K562 (cell line): ENCODE results near the gene SMG7. TPM values are rescaled to one million over a fixed set of nuclear protein-coding genes. Genes with fewer than 3 reads are reported as not detected.

Experiments
- ATAC-seq: fragments of 200-7000 bp; cut with Tn5 transposase; 3 replicates; pipeline ENCODE4 v1.9.1; 2020; ENCODE audit warnings: moderate library complexity
- BruUV-seq: library from RNA; stranded (reverse); fragments of 400-500 nt; replicated peaks from 2 replicates; lab custom pipeline; 2021; lab: Mats Ljungman, UMichigan
- CTCF ChIA-PET: fragments of 300-600 bp; formaldehyde crosslinking; extraction: SDS; loops from one replicate; lab custom pipeline; 2021; ENCODE audit warnings: low intra/inter-chr PET ratio; lab: Yijun Ruan, JAX
- POLR2A ChIA-PET: fragments of 300-600, 350-650 bp; sonication (Branson Sonifier 250); formaldehyde crosslinking; extraction: SDS; loops from one replicate; lab custom pipeline; 2021; ENCODE audit warnings: antibody characterized with exemption, inconsistent platforms; lab: Yijun Ruan, JAX
- DNase-seq, 4 experiments: peaks; one replicate each; pipeline versions ENCODE4 v3.0.0 to v3.0.0-alpha.2; 2011 to 2018; ENCODE audit warnings: low spot score in 3 of 4, mixed read lengths in 3 of 4; ENCODE audit errors: extremely low read depth in 1 of 4
- FAIRE-seq: peaks from 2 replicates; lab custom pipeline; 2011; peaks lifted over from hg19 to GRCh38; lab: Jason Lieb, UNC
- H2AFZ ChIP-seq: 2 replicates; pipeline ENCODE4 v1.6.0; 2011; ENCODE audit warnings: low read depth, low read length, control low read depth, inconsistent platforms
- H3K27ac ChIP-seq: fragments of 200-600 bp; 3 replicates; pipeline ENCODE4 v1.8.0; 2011; ENCODE audit warnings: low read depth, mild to moderate bottlenecking, control low read depth, inconsistent platforms, low read length, moderate library complexity, mixed read lengths; ENCODE audit errors: extremely low read depth
- H3K27me3 ChIP-seq, 2 experiments: fragments of 300-600 bp in 1 of 2; 2 replicates in 1 of 2; 3 replicates in 1 of 2; pipeline versions ENCODE4 v1.6.0 to v1.8.0; 2011; ENCODE audit warnings: inconsistent platforms in 2 of 2, low read length in 2 of 2, mild to moderate bottlenecking in 1 of 2, mixed read lengths in 1 of 2, moderate library complexity in 1 of 2; ENCODE audit not compliant: control insufficient read depth in 2 of 2, insufficient read depth in 2 of 2
- H3K36me3 ChIP-seq: fragments of 300-600 bp; 3 replicates; pipeline ENCODE4 v1.8.0; 2011; ENCODE audit warnings: mild to moderate bottlenecking, low read length, inconsistent platforms; ENCODE audit not compliant: control insufficient read depth, insufficient read depth
- H3K4me1 ChIP-seq, 2 experiments: fragments of 200-600 bp in 1 of 2; replicated peaks in 1 of 2; 2 replicates in 1 of 2; 3 replicates in 1 of 2; pipeline versions ENCODE4 v1.5.1 to v1.8.0; 2011; ENCODE audit warnings: inconsistent platforms in 2 of 2, low read length in 2 of 2, mild to moderate bottlenecking in 1 of 2, mixed read lengths in 1 of 2, moderate library complexity in 1 of 2; ENCODE audit not compliant: control insufficient read depth in 2 of 2, insufficient read depth in 2 of 2
- H3K4me2 ChIP-seq: 2 replicates; pipeline ENCODE4 v1.6.1; 2011; ENCODE audit warnings: low read length, control low read depth, inconsistent platforms, mixed read lengths; ENCODE audit not compliant: insufficient read depth
- H3K4me3 ChIP-seq: fragments of 200-600 bp; sonication (generic), shearing (Covaris generic); 2 replicates; pipeline ENCODE4 v1.5.1; 2016; ENCODE audit warnings: control low read depth, inconsistent platforms
- H3K79me2 ChIP-seq: fragments of 200-600 bp; 3 replicates; pipeline ENCODE4 v1.8.0; 2011; ENCODE audit warnings: low read length, inconsistent platforms; ENCODE audit not compliant: control insufficient read depth, insufficient read depth
- H3K9ac ChIP-seq, 2 experiments: 2 replicates each; pipeline versions ENCODE4 v1.6.0 to v1.6.1; 2011; ENCODE audit warnings: low read depth in 2 of 2, low read length in 2 of 2, control low read depth in 1 of 2, inconsistent platforms in 1 of 2, mild to moderate bottlenecking in 1 of 2, mixed read lengths in 1 of 2; ENCODE audit not compliant: insufficient read depth in 1 of 2
- H3K9me1 ChIP-seq: one replicate; pipeline ENCODE4 v1.6.0; 2011; ENCODE audit warnings: inconsistent platforms, mild to moderate bottlenecking, low read length, moderate library complexity; ENCODE audit not compliant: control insufficient read depth, insufficient read depth
- H3K9me3 ChIP-seq: replicated peaks from 2 replicates; pipeline ENCODE4 v1.5.1; 2011; ENCODE audit warnings: low read depth, low read length, inconsistent platforms; ENCODE audit not compliant: control insufficient read depth, insufficient read depth
- H4K20me1 ChIP-seq: replicated peaks from 2 replicates; pipeline ENCODE4 v1.6.1; 2011; ENCODE audit warnings: low read length, inconsistent platforms, mixed read lengths; ENCODE audit not compliant: control insufficient read depth, insufficient read depth
- CCAR2 ChIP-seq: fragments of 200-400 bp; formaldehyde crosslinking; IDR thresholded peaks from 2 replicates; pipeline ENCODE4 v1.6.1; 2017; ENCODE audit warnings: mild to moderate bottlenecking, low read depth, low read length
- CREB1 ChIP-seq, 2 experiments: sonication (generic) in 1 of 2; formaldehyde crosslinking in 1 of 2; IDR thresholded peaks; 2 replicates each; pipeline versions ENCODE4 v1.6.1 to v1.8.0; 2012 to 2022; ENCODE audit warnings: inconsistent platforms in 1 of 2, mild to moderate bottlenecking in 1 of 2, missing genetic modification reagents in 1 of 2, moderate library complexity in 1 of 2
- E2F3 ChIP-seq: fragments of 250-450 bp; sonication (Bioruptor Pico); IDR thresholded peaks from 2 replicates; pipeline ENCODE4 v1.4.0; 2020; ENCODE audit warnings: mild to moderate bottlenecking
- HDAC8 ChIP-seq: fragments of 450-650 bp; IDR thresholded peaks from 2 replicates; pipeline ENCODE4 v1.6.1; 2016; ENCODE audit warnings: mild to moderate bottlenecking, missing genetic modification characterization, moderate library complexity, missing compliant biosample characterization
- HIVEP1 ChIP-seq: fragments of 250-450 bp; sonication (Bioruptor Pico); IDR thresholded peaks from 2 replicates; pipeline ENCODE4 v1.4.0; 2020; ENCODE audit warnings: mild to moderate bottlenecking
- KLF16 ChIP-seq: IDR thresholded peaks from 2 replicates; pipeline ENCODE4 v1.6.1; 2016; ENCODE audit warnings: antibody characterized with exemption
- PTRF ChIP-seq: fragments of 450-650 bp; IDR thresholded peaks from 2 replicates; pipeline ENCODE4 v1.6.1; 2016; ENCODE audit warnings: mild to moderate bottlenecking, missing genetic modification characterization, missing compliant biosample characterization
- RBM14 ChIP-seq: fragments of 200-400 bp; formaldehyde crosslinking; IDR thresholded peaks from 2 replicates; pipeline ENCODE4 v1.6.1; 2018; ENCODE audit warnings: low read depth, mild to moderate bottlenecking, low read length, moderate library complexity, borderline replicate concordance; ENCODE audit not compliant: insufficient read depth
- TSC22D4 ChIP-seq: fragments of 450-650 bp; IDR thresholded peaks from 2 replicates; pipeline ENCODE4 v1.6.1; 2016; ENCODE audit warnings: missing genetic modification characterization, missing biosample characterization, control low read depth
- WHSC1 ChIP-seq: IDR thresholded peaks from one replicate; pipeline ENCODE4 v1.6.1; 2012; ENCODE audit warnings: low read length, control low read depth, inconsistent platforms
- WGBS: fragments of 100-300 bp; shearing (Covaris generic); methylation state at CpG from one replicate; pipeline ENCODE4 v1.1.6; 2016; ENCODE audit warnings: low coverage, mixed read lengths; ENCODE audit not compliant: insufficient coverage; ENCODE audit errors: missing lambda C conversion rate; 5-methylcytosine and 5-hydroxymethylcytosine counted together
- in situ Hi-C: fragments of 300-500 bp; cut with MboI; formaldehyde crosslinking; loops from 4 replicates; pipeline ENCODE4 v1.15.0; 2018; ENCODE audit warnings: inconsistent platforms, mixed read lengths
- intact Hi-C: fragments of 100-400 bp; cut with micrococcal nuclease; formaldehyde crosslinking; loops from 2 replicates; pipeline ENCODE4 v1.14.2; 2022
- polyA plus RNA-seq, 8 experiments: library from polyadenylated mRNA; depleted of rRNA in 4 of 8; stranded (reverse) in 5 of 8; unstranded in 3 of 8; fragments of >200 nt; fragmentation: Nextera tagmentation in 2 of 8; fragmentation: Illumina TruSeq in 1 of 8; extraction: Ambion mirVana in 2 of 8; extraction: Trizol in 1 of 8; gene quantifications; 2 replicates each; pipeline versions ENCODE4 v1.2.1 to v1.2.3, GENCODE V29; 2011 to 2014; ENCODE audit warnings: inconsistent platforms in 1 of 8, missing spikeins in 1 of 8
- total RNA-seq, 7 experiments: library from RNA; depleted of rRNA in 6 of 7; stranded (reverse); fragments of >200 nt in 6 of 7; fragmentation: Illumina TruSeq in 2 of 7; extraction: Trizol in 2 of 7; gene quantifications; 2 replicates each; pipeline versions ENCODE4 v1.2.1 to v1.2.3, GENCODE V29; 2011 to 2021; ENCODE audit warnings: low replicate concordance in 1 of 7
- TF ChIP-seq, protein P1 (sequence below), 2 experiments: fragments of 450-650 bp; IDR thresholded peaks; 2 replicates each; pipeline ENCODE4 v1.6.1; 2016; ENCODE audit warnings: mild to moderate bottlenecking in 2 of 2, borderline replicate concordance in 1 of 2, low read depth in 1 of 2, moderate library complexity in 1 of 2
- TF ChIP-seq, protein P2 (sequence below): fragments of 250-450 bp; sonication (Bioruptor Pico); IDR thresholded peaks from 2 replicates; pipeline ENCODE4 v1.5.1; 2021; ENCODE audit warnings: mild to moderate bottlenecking

Gene SMG7
- total and polyA plus RNA-seq, 9 of the 15 experiments (the other 6 are each of a cell fraction or from before 2014, with no cell fraction given), result 12.4 to 74.6 (median 29.0) TPM

DNA sequence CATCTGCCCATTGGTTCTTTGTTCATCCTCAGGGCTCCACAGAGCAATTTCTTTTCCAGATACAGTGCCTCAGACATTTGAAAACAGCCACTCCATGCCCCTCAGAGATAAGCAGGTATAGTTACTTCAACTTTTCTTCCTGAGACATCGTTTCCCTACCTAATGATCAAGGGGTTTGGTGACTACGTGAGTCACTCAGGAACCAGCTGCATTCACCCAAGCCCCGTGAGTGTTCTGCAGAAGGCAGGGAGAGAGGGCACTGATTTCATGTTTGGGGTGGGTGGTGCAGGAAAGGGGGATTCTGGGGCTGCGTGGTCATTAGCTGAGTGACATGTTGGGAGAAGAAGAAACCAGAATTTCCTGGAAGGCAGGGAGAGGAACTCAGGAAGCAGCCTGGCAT, 93.0 kb downstream of the SMG7 start:
- TF ChIP-seq WHSC1 (no peak), PTRF (tag) (no peak), KLF16 (no peak), HIVEP1 (no peak), E2F3 (CRISPR knock-in tag) (no peak), CCAR2 (no peak), CREB1 (IDR thresholded peaks at IDR 0.05) (no peak), CREB1 (CRISPR knock-in tag; IDR thresholded peaks at IDR 0.05) (no peak), TSC22D4 (tag) (no peak), HDAC8 (no peak), RBM14 (no peak)
- TF ChIP-seq, protein P1, sequence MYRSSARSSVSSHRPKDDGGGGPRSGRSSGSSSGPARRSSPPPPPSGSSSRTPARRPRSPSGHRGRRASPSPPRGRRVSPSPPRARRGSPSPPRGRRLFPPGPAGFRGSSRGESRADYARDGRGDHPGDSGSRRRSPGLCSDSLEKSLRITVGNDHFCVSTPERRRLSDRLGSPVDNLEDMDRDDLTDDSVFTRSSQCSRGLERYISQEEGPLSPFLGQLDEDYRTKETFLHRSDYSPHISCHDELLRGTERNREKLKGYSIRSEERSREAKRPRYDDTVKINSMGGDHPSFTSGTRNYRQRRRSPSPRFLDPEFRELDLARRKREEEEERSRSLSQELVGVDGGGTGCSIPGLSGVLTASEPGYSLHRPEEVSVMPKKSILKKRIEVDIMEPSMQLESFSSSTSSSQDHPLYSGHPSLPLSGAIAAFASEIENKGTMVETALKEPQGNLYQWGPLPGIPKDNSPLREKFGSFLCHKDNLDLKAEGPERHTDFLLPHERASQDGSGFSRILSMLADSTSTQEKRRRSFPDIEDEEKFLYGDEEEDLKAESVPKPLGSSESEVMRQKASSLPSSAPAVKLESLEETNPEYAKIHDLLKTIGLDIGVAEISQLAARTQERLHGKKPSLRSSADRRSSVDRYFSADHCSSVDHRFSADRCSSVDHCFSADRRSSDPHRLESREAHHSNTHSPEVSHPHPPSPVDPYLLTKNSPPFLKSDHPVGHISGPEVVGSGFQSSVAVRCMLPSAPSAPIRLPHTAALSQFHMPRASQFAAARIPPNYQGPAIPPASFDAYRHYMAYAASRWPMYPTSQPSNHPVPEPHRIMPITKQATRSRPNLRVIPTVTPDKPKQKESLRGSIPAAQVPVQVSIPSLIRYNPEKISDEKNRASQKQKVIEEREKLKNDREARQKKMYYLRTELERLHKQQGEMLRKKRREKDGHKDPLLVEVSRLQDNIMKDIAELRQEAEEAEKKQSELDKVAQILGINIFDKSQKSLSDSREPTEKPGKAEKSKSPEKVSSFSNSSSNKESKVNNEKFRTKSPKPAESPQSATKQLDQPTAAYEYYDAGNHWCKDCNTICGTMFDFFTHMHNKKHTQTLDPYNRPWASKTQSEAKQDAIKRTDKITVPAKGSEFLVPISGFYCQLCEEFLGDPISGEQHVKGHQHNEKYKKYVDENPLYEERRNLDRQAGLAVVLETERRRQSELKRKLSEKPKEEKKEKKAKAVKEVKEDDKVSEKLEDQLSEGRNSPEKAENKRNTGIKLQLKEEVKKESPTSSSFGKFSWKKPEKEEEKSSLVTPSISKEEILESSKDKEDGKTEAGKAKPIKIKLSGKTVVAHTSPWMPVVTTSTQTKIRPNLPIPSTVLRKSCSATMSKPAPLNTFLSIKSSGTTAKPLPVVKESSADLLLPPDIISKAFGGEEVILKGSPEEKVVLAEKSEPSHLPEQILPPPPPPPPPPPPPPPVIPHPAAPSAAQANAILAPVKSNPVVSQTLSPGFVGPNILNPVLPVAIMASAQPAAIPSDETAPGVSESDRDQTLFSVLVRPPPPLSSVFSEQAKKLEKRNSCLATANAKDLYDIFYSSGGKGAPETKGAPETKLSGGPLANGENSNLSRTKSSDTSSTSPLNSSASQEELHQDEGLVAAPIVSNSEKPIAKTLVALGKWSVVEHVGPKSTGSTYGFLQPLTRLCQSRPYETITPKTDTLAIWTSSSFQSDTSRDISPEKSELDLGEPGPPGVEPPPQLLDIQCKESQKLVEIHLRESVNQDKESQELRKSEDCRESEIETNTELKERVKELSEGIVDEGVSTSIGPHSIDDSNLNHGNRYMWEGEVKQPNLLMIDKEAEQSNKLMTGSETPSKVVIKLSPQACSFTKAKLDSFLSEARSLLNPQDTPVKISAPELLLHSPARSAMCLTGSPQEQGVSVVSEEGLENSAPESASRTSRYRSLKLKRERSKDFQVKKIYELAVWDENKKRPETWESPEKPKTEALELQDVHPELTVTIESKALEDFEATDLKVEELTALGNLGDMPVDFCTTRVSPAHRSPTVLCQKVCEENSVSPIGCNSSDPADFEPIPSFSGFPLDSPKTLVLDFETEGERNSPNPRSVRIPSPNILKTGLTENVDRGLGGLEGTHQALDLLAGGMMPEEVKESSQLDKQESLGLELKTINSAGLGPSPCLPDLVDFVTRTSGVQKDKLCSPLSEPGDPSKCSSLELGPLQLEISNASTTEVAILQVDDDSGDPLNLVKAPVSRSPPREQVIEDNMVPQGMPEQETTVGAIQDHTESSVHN (IDR thresholded peaks at IDR 0.05; ENCODE audit: borderline replicate concordance in 1 of 2, low read depth in 1 of 2), result no peak
- TF ChIP-seq, protein P2, sequence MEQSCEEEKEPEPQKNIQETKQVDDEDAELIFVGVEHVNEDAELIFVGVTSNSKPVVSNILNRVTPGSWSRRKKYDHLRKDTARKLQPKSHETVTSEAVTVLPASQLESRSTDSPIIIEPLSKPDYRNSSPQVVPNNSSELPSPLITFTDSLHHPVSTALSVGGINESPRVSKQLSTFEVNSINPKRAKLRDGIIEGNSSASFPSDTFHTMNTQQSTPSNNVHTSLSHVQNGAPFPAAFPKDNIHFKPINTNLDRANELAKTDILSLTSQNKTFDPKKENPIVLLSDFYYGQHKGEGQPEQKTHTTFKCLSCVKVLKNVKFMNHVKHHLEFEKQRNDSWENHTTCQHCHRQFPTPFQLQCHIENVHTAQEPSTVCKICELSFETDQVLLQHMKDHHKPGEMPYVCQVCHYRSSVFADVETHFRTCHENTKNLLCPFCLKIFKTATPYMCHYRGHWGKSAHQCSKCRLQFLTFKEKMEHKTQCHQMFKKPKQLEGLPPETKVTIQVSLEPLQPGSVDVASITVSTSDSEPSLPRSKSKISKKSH (CRISPR knock-in tag), result no peak
- DNase-seq, result no peak
- Histone ChIP-seq H3K9me3 (no peaks in the 10 kb centered on the region), H4K20me1 (0 out of 2 replicates have a peak, but pooled peaks cover 5% of the 10 kb centered on the region), H3K9ac (no peak overlapping the region), H3K79me2 (no peaks in the 10 kb centered on the region), H2AFZ (no peak overlapping the region), H3K9me1 (no peaks in the 10 kb centered on the region), H3K4me3 (no peak overlapping the region), H3K4me2 (no peak overlapping the region), H3K27ac (no peak overlapping the region), H3K36me3 (no peaks in the 10 kb centered on the region), H3K27me3 (peaks cover 11 to 25% of the 10 kb centered on the region in 2 experiments), H3K4me1 (peaks cover 10 to 13% of the 10 kb centered on the region in 2 experiments)
- BruUV-seq, result no TSS peak
- intact Hi-C loops (no loop called here), in situ Hi-C loops (no loop called here)
- no peak for ATAC-seq
- 2% methylated on average over 4 of the region's 4 CpGs for WGBS
- ChIA-PET POLR2A (interaction anchor here (0.6 kb wide), 2 partner anchors 42 to 1394 kb away, joined by 3 read pairs; no protein-coding TSS in a partner anchor), CTCF (no interaction called here)
- FAIRE-seq, result no peak
